ENCODE results near the gene MAB21L4.

Gene MAB21L4

DNA sequence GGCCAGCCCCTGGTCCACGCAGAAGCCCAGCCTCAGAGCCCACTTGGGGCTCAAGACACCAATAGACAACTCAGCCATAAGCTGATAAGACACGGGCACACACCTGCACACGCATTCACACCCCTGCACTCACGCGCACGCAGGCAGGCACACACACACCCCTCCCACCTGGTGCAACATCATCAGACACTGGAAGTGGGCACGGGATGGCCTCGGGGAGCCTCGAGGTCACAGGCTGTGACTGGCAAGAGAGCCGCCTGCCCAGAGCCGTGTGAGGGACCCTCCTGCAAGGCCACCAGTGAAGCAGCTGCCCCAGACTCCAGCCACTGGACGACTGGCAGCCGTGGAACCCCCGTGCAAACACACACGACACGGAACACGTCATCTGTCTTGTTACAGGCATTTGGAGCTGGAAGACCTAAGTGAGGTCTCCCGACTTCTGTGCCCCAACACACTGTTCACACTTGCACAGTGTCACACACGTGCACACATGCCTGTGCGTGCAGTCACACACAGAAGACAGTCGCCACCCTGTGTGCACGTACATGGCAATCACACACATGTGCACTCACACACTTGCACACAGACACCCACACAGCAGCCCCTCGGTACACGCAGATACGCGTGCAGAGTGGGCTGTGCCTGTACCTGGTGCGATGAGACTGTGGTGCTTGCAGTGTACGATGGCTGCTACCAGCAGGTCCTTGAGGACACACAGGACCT is 959 bp downstream of the MAB21L4 start:
- Histone ChIP-seq H3K9me3 (ENCODE audit: control insufficient read depth, insufficient read depth, low read depth, low read length) (no peaks in the 10 kb centered on the region), H3K4me1 (ENCODE audit: control insufficient read depth, insufficient read depth, low read length) (no peaks in the 10 kb centered on the region), H3K4me3 (ENCODE audit: low read depth, low read length) (no peak overlapping the region), H3K36me3 (ENCODE audit: control insufficient read depth in 2 of 2, insufficient read depth in 1 of 2, low read length in 2 of 2) (no peaks in the 10 kb centered on the region), H3K27ac (ENCODE audit: extremely low read depth, low read depth, low read length) (no peak overlapping the region)
- ChIA-PET POLR2A (no interaction called here), CTCF (no interaction called here)
- TF ChIP-seq ZNF302 (tag by site-specific recombination; IDR thresholded peaks at IDR 0.05; ENCODE audit: low read depth) (no peak), ZNF24 (tag by site-specific recombination; IDR thresholded peaks at IDR 0.05) (no peak), ZNF221 (tag by site-specific recombination; IDR thresholded peaks at IDR 0.05; ENCODE audit: borderline replicate concordance) (no peak), ZNF146 (tag by site-specific recombination; IDR thresholded peaks at IDR 0.05) (no peak), ATF2 (tag by site-specific recombination; IDR thresholded peaks at IDR 0.05; ENCODE audit: low read depth) (no peak), KLF7 (tag by site-specific recombination; IDR thresholded peaks at IDR 0.05; ENCODE audit: borderline replicate concordance) (no peak), ZBTB48 (tag by site-specific recombination; IDR thresholded peaks at IDR 0.05) (no peak), ZNF311 (tag by site-specific recombination; IDR thresholded peaks at IDR 0.05; ENCODE audit: borderline replicate concordance) (no peak), ZSCAN4 (tag by site-specific recombination; IDR thresholded peaks at IDR 0.05) (no peak), ZNF677 (tag by site-specific recombination; IDR thresholded peaks at IDR 0.05) (no peak), KLF9 (tag by site-specific recombination; IDR thresholded peaks at IDR 0.05; ENCODE audit: low read depth) (no peak), ZNF777 (tag by site-specific recombination; IDR thresholded peaks at IDR 0.05; ENCODE audit: borderline replicate concordance) (no peak), ZNF148 (tag by site-specific recombination; IDR thresholded peaks at IDR 0.05; ENCODE audit: borderline replicate concordance) (no peak), BCL11B (tag by site-specific recombination; IDR thresholded peaks at IDR 0.05; ENCODE audit: low read depth) (no peak), ZNF776 (tag by site-specific recombination; IDR thresholded peaks at IDR 0.05; ENCODE audit: borderline replicate concordance) (no peak)
- TF ChIP-seq, protein P1, sequence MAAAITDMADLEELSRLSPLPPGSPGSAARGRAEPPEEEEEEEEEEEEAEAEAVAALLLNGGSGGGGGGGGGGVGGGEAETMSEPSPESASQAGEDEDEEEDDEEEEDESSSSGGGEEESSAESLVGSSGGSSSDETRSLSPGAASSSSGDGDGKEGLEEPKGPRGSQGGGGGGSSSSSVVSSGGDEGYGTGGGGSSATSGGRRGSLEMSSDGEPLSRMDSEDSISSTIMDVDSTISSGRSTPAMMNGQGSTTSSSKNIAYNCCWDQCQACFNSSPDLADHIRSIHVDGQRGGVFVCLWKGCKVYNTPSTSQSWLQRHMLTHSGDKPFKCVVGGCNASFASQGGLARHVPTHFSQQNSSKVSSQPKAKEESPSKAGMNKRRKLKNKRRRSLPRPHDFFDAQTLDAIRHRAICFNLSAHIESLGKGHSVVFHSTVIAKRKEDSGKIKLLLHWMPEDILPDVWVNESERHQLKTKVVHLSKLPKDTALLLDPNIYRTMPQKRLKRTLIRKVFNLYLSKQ (tag by site-specific recombination; IDR thresholded peaks at IDR 0.05; ENCODE audit: borderline replicate concordance), result no peak
- TF ChIP-seq, protein P2, sequence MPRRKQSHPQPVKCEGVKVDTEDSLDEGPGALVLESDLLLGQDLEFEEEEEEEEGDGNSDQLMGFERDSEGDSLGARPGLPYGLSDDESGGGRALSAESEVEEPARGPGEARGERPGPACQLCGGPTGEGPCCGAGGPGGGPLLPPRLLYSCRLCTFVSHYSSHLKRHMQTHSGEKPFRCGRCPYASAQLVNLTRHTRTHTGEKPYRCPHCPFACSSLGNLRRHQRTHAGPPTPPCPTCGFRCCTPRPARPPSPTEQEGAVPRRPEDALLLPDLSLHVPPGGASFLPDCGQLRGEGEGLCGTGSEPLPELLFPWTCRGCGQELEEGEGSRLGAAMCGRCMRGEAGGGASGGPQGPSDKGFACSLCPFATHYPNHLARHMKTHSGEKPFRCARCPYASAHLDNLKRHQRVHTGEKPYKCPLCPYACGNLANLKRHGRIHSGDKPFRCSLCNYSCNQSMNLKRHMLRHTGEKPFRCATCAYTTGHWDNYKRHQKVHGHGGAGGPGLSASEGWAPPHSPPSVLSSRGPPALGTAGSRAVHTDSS (tag by site-specific recombination; IDR thresholded peaks at IDR 0.05), result no peak
